ENCODE measurements around the gene RAB1A. TPM values are rescaled to one million over a fixed set of nuclear protein-coding genes. Genes with fewer than 3 reads are reported as not detected.
A peak's percentile ranks its signal among the peaks of the same experiment; 100 is the strongest.

The RAB1A gene
- total RNA-seq, 4 donors from 2014 or later, result 36.4 to 71.3 (median 43.7) TPM

DNA sequence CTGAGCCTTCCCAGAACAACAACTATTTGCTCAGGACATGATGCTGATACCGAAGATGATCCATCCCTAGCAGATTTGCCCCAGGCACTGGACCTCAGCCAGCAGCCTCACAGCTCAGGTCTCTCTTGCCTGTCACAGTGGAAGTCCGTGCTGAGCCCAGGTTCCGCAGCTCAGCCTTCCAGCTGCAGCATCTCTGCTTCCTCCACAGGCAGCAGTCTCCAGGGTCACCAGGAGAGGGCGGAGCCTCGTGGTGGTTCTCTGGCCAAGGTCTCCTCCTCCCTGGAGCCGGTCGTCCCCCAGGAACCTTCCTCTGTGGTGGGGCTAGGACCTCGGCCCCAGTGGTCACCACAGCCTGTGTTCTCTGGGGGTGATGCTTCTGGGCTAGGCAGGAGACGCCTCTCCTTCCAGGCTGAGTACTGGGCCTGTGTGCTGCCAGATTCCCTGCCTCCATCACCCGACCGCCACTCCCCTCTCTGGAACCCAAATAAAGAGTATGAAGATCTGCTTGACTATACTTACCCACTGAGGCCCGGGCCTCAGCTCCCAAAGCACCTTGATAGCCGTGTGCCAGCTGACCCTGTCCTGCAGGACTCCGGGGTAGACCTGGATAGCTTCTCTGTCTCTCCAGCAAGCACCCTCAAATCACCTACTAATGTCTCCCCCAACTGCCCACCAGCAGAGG is 58.3 kb downstream of the RAB1A start:
- H3K27me3 ChIP-seq, result no peaks in the 10 kb centered on the region
- peaks cover 84 to 87% of the 10 kb centered on the region in 2 donors for H3K4me1 ChIP-seq
- in situ Hi-C loops (cut with MboI; ENCODE audit: low sequenced_read_pairs in 4 of 4), result loop anchor here in 2 of 4 donors (10.0 to 25.0 kb wide), 2 partner anchors 53 to 366 kb away; partner anchors contain the start of gene SPRED2 (in 1 of the 2)
- H3K27ac ChIP-seq, result peak overlapping the region; percentile 78 to 90 (median 87)
- intact Hi-C loops (cut with DNase I; ENCODE audit: low total_unique reads), result loop anchor here (5.0 kb wide), 1 partner anchor 156 kb away; the partner anchor contains the start of gene ACTR2
- H3K4me3 ChIP-seq, result no peak overlapping the region
- ATAC-seq, result no peak
- H3K36me3 ChIP-seq, result peaks cover 0 to 21% of the 10 kb centered on the region in 2 donors
- H3K9me3 ChIP-seq, result no peaks in the 10 kb centered on the region
- no peak for DNase-seq
- TF ChIP-seq, protein P1, sequence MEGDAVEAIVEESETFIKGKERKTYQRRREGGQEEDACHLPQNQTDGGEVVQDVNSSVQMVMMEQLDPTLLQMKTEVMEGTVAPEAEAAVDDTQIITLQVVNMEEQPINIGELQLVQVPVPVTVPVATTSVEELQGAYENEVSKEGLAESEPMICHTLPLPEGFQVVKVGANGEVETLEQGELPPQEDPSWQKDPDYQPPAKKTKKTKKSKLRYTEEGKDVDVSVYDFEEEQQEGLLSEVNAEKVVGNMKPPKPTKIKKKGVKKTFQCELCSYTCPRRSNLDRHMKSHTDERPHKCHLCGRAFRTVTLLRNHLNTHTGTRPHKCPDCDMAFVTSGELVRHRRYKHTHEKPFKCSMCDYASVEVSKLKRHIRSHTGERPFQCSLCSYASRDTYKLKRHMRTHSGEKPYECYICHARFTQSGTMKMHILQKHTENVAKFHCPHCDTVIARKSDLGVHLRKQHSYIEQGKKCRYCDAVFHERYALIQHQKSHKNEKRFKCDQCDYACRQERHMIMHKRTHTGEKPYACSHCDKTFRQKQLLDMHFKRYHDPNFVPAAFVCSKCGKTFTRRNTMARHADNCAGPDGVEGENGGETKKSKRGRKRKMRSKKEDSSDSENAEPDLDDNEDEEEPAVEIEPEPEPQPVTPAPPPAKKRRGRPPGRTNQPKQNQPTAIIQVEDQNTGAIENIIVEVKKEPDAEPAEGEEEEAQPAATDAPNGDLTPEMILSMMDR (IDR thresholded peaks at IDR 0.05 in 4 of 5, conservative IDR thresholded peaks at IDR 0.05 in 1 of 5), result peak in 2 of 5 experiments; percentile 14 to 41
- TF ChIP-seq POLR2A (IDR thresholded peaks at IDR 0.05), result no peak

DNA sequence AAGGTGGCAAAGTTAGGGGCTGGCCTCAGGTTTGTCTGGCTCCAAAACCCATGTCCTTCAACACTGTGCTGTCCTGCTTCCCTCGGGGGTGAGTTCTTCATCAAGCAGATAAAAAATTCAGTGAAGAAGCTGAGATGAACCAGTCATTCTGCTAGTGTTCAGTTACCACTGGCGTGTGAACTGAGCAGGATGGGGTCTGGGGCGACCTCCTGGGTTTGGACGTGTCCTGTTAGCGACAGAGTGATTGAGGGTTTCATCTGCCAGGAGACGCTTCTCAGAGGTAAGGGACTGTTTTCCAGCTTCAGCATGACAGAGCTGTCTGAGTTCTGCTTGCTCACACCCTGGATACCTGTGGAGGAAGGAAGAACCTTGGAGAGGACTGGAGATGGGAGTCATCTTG is 59.0 kb downstream of the RAB1A start:
- no peaks in the 10 kb centered on the region for H3K9me3 ChIP-seq
- no peak for DNase-seq
- intact Hi-C loops (cut with DNase I; ENCODE audit: low total_unique reads), result loop anchor here (5.0 kb wide), 1 partner anchor 156 kb away; the partner anchor contains the start of gene ACTR2
- TF ChIP-seq, protein P1 (IDR thresholded peaks at IDR 0.05 in 4 of 5, conservative IDR thresholded peaks at IDR 0.05 in 1 of 5), result no peak
- TF ChIP-seq POLR2A (IDR thresholded peaks at IDR 0.05), result no peak
- peaks cover 0 to 21% of the 10 kb centered on the region in 2 donors for H3K36me3 ChIP-seq
- H3K27me3 ChIP-seq, result no peaks in the 10 kb centered on the region
- peaks cover 81 to 84% of the 10 kb centered on the region in 2 donors for H3K4me1 ChIP-seq
- no peak for ATAC-seq
- in situ Hi-C loops (cut with MboI; ENCODE audit: low sequenced_read_pairs in 4 of 4), result loop anchor here in 2 of 4 donors (10.0 to 25.0 kb wide), 2 partner anchors 54 to 366 kb away; partner anchors contain the start of gene SPRED2 (in 1 of the 2)
- no peak overlapping the region for H3K4me3 ChIP-seq
- H3K27ac ChIP-seq, result peak overlapping the region; percentile 78 to 90 (median 87)

DNA sequence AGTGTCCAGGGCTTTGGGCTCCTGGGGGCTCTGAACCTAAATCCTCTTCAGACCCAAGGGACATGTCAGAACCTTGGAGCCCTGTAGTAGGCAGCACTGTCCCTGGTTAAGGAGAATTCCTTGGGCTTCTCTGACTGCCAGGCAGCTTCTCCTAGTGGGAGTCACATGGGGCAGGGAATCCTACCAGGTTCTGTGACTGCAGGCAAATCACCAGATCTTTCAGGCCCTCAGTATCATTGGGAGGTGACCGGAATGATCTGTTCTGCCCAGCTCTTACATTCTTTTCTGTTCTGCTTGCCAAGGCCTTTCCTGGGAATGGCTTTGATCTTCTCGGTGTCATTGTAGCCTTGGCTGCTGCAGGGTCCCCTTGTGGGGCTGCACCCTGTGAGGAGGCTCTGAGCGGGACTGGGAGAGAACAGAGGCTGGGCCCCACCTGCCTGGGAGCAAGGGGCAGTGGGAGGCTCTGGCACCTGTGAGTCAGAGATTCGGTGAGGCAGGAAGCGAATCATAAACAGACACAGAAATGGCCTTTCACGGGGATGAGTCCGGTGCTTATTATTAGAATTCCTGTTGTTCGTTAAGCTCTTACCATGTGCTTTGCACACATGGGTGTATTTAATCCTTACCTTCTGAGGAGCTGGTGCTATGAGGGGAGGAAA is 59.6 kb downstream of the RAB1A start:
- in situ Hi-C loops (cut with MboI; ENCODE audit: low sequenced_read_pairs in 4 of 4) (loop anchor here in 2 of 4 donors (10.0 to 25.0 kb wide), 2 partner anchors 54 to 367 kb away; partner anchors contain the start of gene SPRED2 (in 1 of the 2)), intact Hi-C loops (cut with DNase I; ENCODE audit: low total_unique reads) (loop anchor here (5.0 kb wide), 1 partner anchor 157 kb away; the partner anchor contains the start of gene ACTR2)
- peaks cover 81 to 83% of the 10 kb centered on the region in 2 donors for H3K4me1 ChIP-seq
- TF ChIP-seq POLR2A (IDR thresholded peaks at IDR 0.05), result peak in 1 of 2 donors; percentile 40
- TF ChIP-seq, protein P1 (IDR thresholded peaks at IDR 0.05 in 4 of 5, conservative IDR thresholded peaks at IDR 0.05 in 1 of 5), result peak in 3 of 5 experiments; percentile 21 to 52 (median 42)
- H3K36me3 ChIP-seq, result peaks cover 0 to 21% of the 10 kb centered on the region in 2 donors
- DNase-seq (peak; percentile 52 to 69), ATAC-seq (peak; percentile 63 to 71)
- H3K27me3 ChIP-seq, result no peaks in the 10 kb centered on the region
- no peaks in the 10 kb centered on the region for H3K9me3 ChIP-seq
- H3K4me3 ChIP-seq, result no peak overlapping the region
- H3K27ac ChIP-seq, result peak overlapping the region; percentile 78 to 90 (median 87)

DNA sequence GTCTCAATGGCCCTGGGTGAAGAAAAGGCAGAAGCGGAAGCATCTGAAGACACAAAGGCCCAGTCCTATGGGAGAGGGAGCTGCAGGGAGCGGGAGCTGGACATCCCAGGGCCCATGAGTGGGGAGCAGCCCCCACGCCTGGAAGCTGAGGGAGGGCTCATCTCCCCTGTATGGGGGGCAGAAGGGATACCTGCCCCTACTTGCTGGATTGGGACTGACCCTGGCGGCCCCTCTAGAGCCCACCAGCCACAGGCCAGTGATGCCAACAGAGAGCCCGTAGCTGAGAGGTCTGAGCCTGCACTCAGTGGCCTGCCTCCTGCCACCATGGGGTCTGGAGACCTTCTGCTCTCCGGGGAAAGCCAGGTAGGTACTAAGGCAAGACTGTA is 60.5 kb downstream of the RAB1A start:
- intact Hi-C loops (cut with DNase I; ENCODE audit: low total_unique reads) (no loop called here), in situ Hi-C loops (cut with MboI; ENCODE audit: low sequenced_read_pairs in 4 of 4) (loop anchor here in 1 of 4 donors (10.0 to 25.0 kb wide), 2 partner anchors 55 to 368 kb away; partner anchors contain the start of gene SPRED2)
- H3K4me1 ChIP-seq, result peaks cover 82 to 83% of the 10 kb centered on the region in 2 donors
- peaks cover 0 to 21% of the 10 kb centered on the region in 2 donors for H3K36me3 ChIP-seq
- TF ChIP-seq POLR2A (IDR thresholded peaks at IDR 0.05), result no peak
- TF ChIP-seq, protein P1 (IDR thresholded peaks at IDR 0.05 in 4 of 5, conservative IDR thresholded peaks at IDR 0.05 in 1 of 5), result no peak
- no peak overlapping the region for H3K4me3 ChIP-seq
- no peaks in the 10 kb centered on the region for H3K27me3 ChIP-seq
- DNase-seq (no peak), ATAC-seq (no peak)
- no peaks in the 10 kb centered on the region for H3K9me3 ChIP-seq
- H3K27ac ChIP-seq, result peak overlapping the region; percentile 78 to 90 (median 87)
